Measurements from ENCODE around the gene VCAN. TPM values are rescaled to one million over a fixed set of nuclear protein-coding genes. Genes with fewer than 3 reads are reported as not detected.

Gene VCAN
- total and polyA plus RNA-seq, 2 of the 8 experiments (the other 6 are each of a cell fraction or from before 2014, with no cell fraction given) = 146 to 404 TPM

- H2BK120ac ChIP-seq (replicated peaks; ENCODE audit: low read depth, low read length) = no peak overlapping the region
- no peak for DNase-seq (ENCODE audit: low read depth in 1 of 2, low spot score in 2 of 2)
- peaks cover 4 to 5% of the 10 kb centered on the region in 2 experiments; a peak in 2 of 4 replicates for H3K9me3 ChIP-seq (ENCODE audit: insufficient read depth in 2 of 2, low read depth in 1 of 2, low read length in 1 of 2)
- no peaks in the 10 kb centered on the region for H3K27me3 ChIP-seq (replicated peaks in 1 of 4; ENCODE audit: control insufficient read depth in 3 of 4, extremely low read depth in 1 of 4, insufficient read depth in 3 of 4, low read length in 3 of 4)
- H3K36me3 ChIP-seq (ENCODE audit: control insufficient read depth in 2 of 4, insufficient read depth in 4 of 4, low read length in 3 of 4) = peaks cover 8 to 58% (median 32%) of the 10 kb centered on the region in 4 experiments; a peak in 7 of 8 replicates
- H4K20me1 ChIP-seq (replicated peaks in 1 of 2; ENCODE audit: control insufficient read depth in 1 of 2, insufficient read depth in 2 of 2, low read length in 2 of 2) = peaks cover 2% of the 10 kb centered on the region in 2 experiments
- H3K9ac ChIP-seq (replicated peaks in 1 of 4; ENCODE audit: extremely low read depth in 1 of 4, low read depth in 3 of 4, low read length in 3 of 4) = no peak overlapping the region
- no peak overlapping the region for H2BK12ac ChIP-seq (ENCODE audit: low read depth, low read length)
- no peak overlapping the region for H3K4me3 ChIP-seq (ENCODE audit: extremely low read depth in 1 of 4, insufficient read depth in 2 of 4, low read depth in 3 of 4, low read length in 4 of 4)
- ChIA-PET POLR2A (ENCODE audit: partially characterized antibody) (no interaction called here), CTCF (ENCODE audit: partially characterized antibody) (interaction anchor here (1.4 kb wide), 1 partner anchor 1191 kb away, joined by 6 read pairs; no protein-coding TSS in a partner anchor)
- no peak for FAIRE-seq
- no peak overlapping the region for H3K14ac ChIP-seq (ENCODE audit: insufficient read length)
- no peak overlapping the region for H3K23ac ChIP-seq (ENCODE audit: insufficient read length)
- WGBS, 2 experiments (ENCODE audit: extremely low coverage in 1 of 2, insufficient coverage in 1 of 2, insufficient read length in 1 of 2, insufficient replicate concordance in 2 of 2, low coverage in 1 of 2, low lambda C conversion rate in 2 of 2, missing lambda C conversion rate in 1 of 2) = 96% methylated on average over 2 of the region's 2 CpGs; no CpG with 5 or more reads in 1 of the 2 experiments
- H4K91ac ChIP-seq (replicated peaks; ENCODE audit: insufficient read length, low read length) = no peak overlapping the region
- no peaks in the 10 kb centered on the region for H3K79me1 ChIP-seq (ENCODE audit: low read depth, low read length)
- no peak overlapping the region for H3K18ac ChIP-seq (ENCODE audit: extremely low read depth, low read length)
- H3K56ac ChIP-seq (replicated peaks; ENCODE audit: insufficient read length, low read depth, low read length) = no peak overlapping the region
- H3K4me1 ChIP-seq (replicated peaks in 1 of 4; ENCODE audit: control insufficient read depth in 3 of 4, insufficient read depth in 4 of 4, low read length in 3 of 4) = no peaks in the 10 kb centered on the region
- no peak overlapping the region for H4K5ac ChIP-seq (ENCODE audit: insufficient read length, low read depth, low read length)
- H4K8ac ChIP-seq (ENCODE audit: extremely low read depth, insufficient read depth, low read length) = no peak overlapping the region
- H3K27ac ChIP-seq (ENCODE audit: low read depth, low read length) = no peak overlapping the region
- H3K4ac ChIP-seq (replicated peaks; ENCODE audit: insufficient read length, low read depth, low read length) = no peak overlapping the region
- no peak overlapping the region for H2BK15ac ChIP-seq (ENCODE audit: low read length)
- no peak overlapping the region for H2BK5ac ChIP-seq (ENCODE audit: low read depth, low read length)
- peaks cover 0 to 13% of the 10 kb centered on the region in 2 experiments; a peak in 2 of 4 replicates for H3K79me2 ChIP-seq (ENCODE audit: control insufficient read depth in 1 of 2, insufficient read depth in 2 of 2, low read length in 2 of 2)
- no peak overlapping the region for H3K4me2 ChIP-seq (ENCODE audit: insufficient read depth in 1 of 2, low read depth in 2 of 2, low read length in 2 of 2)
- H3K23me2 ChIP-seq (ENCODE audit: low read depth, low read length) = no peaks in the 10 kb centered on the region
- TF ChIP-seq HDAC6 (IDR thresholded peaks at IDR 0.05; ENCODE audit: low read depth, low read length) (no peak), POU5F1 (IDR thresholded peaks at IDR 0.05; ENCODE audit: low read depth, low read length) (no peak), SP2 (IDR thresholded peaks at IDR 0.05; ENCODE audit: low read length) (no peak), KDM5A (IDR thresholded peaks at IDR 0.05; ENCODE audit: low read length) (no peak), SAP30 (IDR thresholded peaks at IDR 0.05; ENCODE audit: insufficient read depth, insufficient replicate concordance, low read length) (no peak), BRCA1 (IDR thresholded peaks at IDR 0.05; ENCODE audit: low read depth, low read length) (no peak), SIX5 (IDR thresholded peaks at IDR 0.05; ENCODE audit: low read depth, low read length) (no peak), CHD1 (IDR thresholded peaks at IDR 0.05; ENCODE audit: low read depth, low read length) (no peak), JUN (IDR thresholded peaks at IDR 0.05; ENCODE audit: low read depth, low read length) (no peak), RBBP5 (IDR thresholded peaks at IDR 0.05; ENCODE audit: borderline replicate concordance, low read depth, low read length) (no peak), SIRT6 (IDR thresholded peaks at IDR 0.05; ENCODE audit: low read length) (no peak), MAFK (IDR thresholded peaks at IDR 0.05; ENCODE audit: low read depth, low read length) (no peak), JUND (IDR thresholded peaks at IDR 0.05; ENCODE audit: low read length) (no peak), EGR1 (IDR thresholded peaks at IDR 0.05; ENCODE audit: borderline replicate concordance, low read depth, low read length) (no peak)
- no peak overlapping the region for H2AFZ ChIP-seq (ENCODE audit: low read length)
- H2BK20ac ChIP-seq (ENCODE audit: low read length) = no peak overlapping the region
- H2AK5ac ChIP-seq (ENCODE audit: low read depth, low read length) = no peak overlapping the region
Measured at GRCh38 chr5:83540105-83540504, 68.6 kb downstream of the VCAN start.

Measured in H1 (cell line).